ENCODE measurements around the gene EPB41L5. TPM values are rescaled to one million over a fixed set of nuclear protein-coding genes. Genes with fewer than 3 reads are reported as not detected.

Gene EPB41L5
- total and polyA plus RNA-seq, 9 of the 15 experiments (the other 6 are each of a cell fraction or from before 2014, with no cell fraction given): 2.3 to 14.1 (median 8.2) TPM

DNA sequence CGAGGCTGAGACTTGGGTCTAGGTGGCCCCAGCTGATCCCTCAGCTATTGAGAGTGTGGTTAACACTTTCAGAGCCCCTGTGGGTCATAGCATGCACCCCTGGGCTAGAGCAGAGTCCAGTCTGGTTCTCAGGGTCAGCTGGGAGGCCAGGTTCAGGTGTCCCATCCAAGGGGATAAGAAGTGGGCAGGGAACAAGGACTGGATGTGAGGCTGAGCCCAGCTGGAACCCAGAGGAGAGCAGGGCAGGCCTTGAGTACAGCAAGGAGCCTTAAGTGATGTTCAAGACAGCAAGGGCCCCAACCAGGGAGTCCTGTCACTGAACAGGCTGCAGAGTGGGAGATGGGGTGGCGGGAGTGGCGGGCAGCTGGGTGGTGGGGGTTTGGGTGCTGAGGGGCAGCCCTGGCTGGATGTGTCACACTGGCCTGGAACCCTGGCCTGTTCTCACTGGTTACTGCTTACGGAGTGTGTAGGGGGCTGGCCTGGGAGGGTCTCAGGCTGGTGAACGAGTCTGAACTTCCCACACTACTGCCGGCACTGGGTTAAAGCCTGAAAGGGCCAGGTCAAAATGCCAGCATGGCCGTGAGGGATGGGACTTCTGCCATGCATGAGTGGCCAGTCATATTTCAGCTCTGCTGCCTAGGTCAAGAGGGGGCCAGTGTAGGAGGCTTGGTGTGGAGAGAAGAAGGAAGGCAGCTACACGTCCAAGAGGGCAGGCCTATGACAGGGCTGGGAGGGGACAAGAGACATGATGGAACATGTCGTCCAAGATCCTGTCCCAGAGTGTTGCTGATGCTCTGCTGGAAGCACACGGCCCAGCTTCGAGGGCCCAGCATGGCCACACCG lies 196.8 kb downstream of the EPB41L5 start:
- 9% methylated on average over 10 of the region's 12 CpGs for WGBS (ENCODE audit: insufficient coverage, low coverage, missing lambda C conversion rate)
- intact Hi-C loops (cut with micrococcal nuclease) (no loop called here), in situ Hi-C loops (cut with MboI) (loop anchor here (5.0 kb wide), 1 partner anchor 83 kb away; no protein-coding TSS in a partner anchor)
- no peak overlapping the region for H3K27ac ChIP-seq (ENCODE audit: extremely low read depth, low read depth, low read length)
- H3K9ac ChIP-seq (ENCODE audit: insufficient read depth in 1 of 2, low read depth in 2 of 2, low read length in 2 of 2): no peak overlapping the region
- POLR2A ChIA-PET: interaction anchor here (0.6 to 1.9 kb wide), 2 partner anchors 10 to 89 kb away, joined by 4 to 6 read pairs; no protein-coding TSS in a partner anchor
- peaks cover 0 to 11% of the 10 kb centered on the region in 2 experiments; a peak in 2 of 5 replicates for H3K27me3 ChIP-seq (ENCODE audit: control insufficient read depth in 2 of 2, insufficient read depth in 2 of 2, low read length in 2 of 2)
- ATAC-seq (no peak; the same call in 2 of the 3 replicates), DNase-seq (ENCODE audit: extremely low read depth in 1 of 4, low spot score in 3 of 4) (no peak), FAIRE-seq (no peak)
- H3K4me1 ChIP-seq (replicated peaks in 1 of 2; ENCODE audit: control insufficient read depth in 2 of 2, insufficient read depth in 2 of 2, low read length in 2 of 2): peaks cover 0 to 3% of the 10 kb centered on the region in 2 experiments; a peak in 1 of 5 replicates
- 0 out of 2 replicates have a peak, but pooled peaks cover 5% of the 10 kb centered on the region for H4K20me1 ChIP-seq (replicated peaks; ENCODE audit: control insufficient read depth, insufficient read depth, low read length)
- H3K36me3 ChIP-seq (ENCODE audit: control insufficient read depth, insufficient read depth, low read length): no peaks in the 10 kb centered on the region
- H3K79me2 ChIP-seq (ENCODE audit: control insufficient read depth, insufficient read depth, low read length): no peaks in the 10 kb centered on the region
- H3K4me3 ChIP-seq: no peak overlapping the region
- no peak overlapping the region for H2AFZ ChIP-seq (ENCODE audit: low read depth, low read length)
- no peak overlapping the region for H3K4me2 ChIP-seq (ENCODE audit: insufficient read depth, low read length)
- BruUV-seq (replicated peaks): no TSS peak
- CTCF ChIA-PET (ENCODE audit: low intra/inter-chr PET ratio): no interaction called here
- H3K9me3 ChIP-seq (replicated peaks; ENCODE audit: control insufficient read depth, insufficient read depth, low read depth, low read length): no peaks in the 10 kb centered on the region
- no peaks in the 10 kb centered on the region for H3K9me1 ChIP-seq (ENCODE audit: control insufficient read depth, insufficient read depth, low read length)
- TF ChIP-seq BMI1 (IDR thresholded peaks at IDR 0.05; ENCODE audit: low read length) (no peak), NCOA4 (IDR thresholded peaks at IDR 0.05; ENCODE audit: partially characterized antibody) (no peak), NR1H2 (CRISPR knock-in tag; IDR thresholded peaks at IDR 0.05) (no peak), TEAD4 (IDR thresholded peaks at IDR 0.05; ENCODE audit: low read length) (no peak), TEAD4 (CRISPR knock-in tag; IDR thresholded peaks at IDR 0.05; ENCODE audit: borderline replicate concordance) (no peak), FOXK2 (conservative IDR thresholded peaks at IDR 0.05 in 1 of 2, IDR thresholded peaks at IDR 0.05 in 1 of 2; ENCODE audit: low read depth in 2 of 2) (no peak), EP300 (IDR thresholded peaks at IDR 0.05; ENCODE audit: low read length) (no peak), KDM4B (IDR thresholded peaks at IDR 0.05; ENCODE audit: borderline replicate concordance in 2 of 2, low read depth in 1 of 2) (no peak), ZNF354B (CRISPR knock-in tag; IDR thresholded peaks at IDR 0.05) (no peak), NR2C2 (CRISPR knock-in tag; IDR thresholded peaks at IDR 0.05) (no peak), NR2C2 (tag; IDR thresholded peaks at IDR 0.05) (no peak)
- TF ChIP-seq, protein P1, sequence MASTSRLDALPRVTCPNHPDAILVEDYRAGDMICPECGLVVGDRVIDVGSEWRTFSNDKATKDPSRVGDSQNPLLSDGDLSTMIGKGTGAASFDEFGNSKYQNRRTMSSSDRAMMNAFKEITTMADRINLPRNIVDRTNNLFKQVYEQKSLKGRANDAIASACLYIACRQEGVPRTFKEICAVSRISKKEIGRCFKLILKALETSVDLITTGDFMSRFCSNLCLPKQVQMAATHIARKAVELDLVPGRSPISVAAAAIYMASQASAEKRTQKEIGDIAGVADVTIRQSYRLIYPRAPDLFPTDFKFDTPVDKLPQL (IDR thresholded peaks at IDR 0.05; ENCODE audit: extremely low read depth, insufficient read length): no peak
- TF ChIP-seq, protein P2, sequence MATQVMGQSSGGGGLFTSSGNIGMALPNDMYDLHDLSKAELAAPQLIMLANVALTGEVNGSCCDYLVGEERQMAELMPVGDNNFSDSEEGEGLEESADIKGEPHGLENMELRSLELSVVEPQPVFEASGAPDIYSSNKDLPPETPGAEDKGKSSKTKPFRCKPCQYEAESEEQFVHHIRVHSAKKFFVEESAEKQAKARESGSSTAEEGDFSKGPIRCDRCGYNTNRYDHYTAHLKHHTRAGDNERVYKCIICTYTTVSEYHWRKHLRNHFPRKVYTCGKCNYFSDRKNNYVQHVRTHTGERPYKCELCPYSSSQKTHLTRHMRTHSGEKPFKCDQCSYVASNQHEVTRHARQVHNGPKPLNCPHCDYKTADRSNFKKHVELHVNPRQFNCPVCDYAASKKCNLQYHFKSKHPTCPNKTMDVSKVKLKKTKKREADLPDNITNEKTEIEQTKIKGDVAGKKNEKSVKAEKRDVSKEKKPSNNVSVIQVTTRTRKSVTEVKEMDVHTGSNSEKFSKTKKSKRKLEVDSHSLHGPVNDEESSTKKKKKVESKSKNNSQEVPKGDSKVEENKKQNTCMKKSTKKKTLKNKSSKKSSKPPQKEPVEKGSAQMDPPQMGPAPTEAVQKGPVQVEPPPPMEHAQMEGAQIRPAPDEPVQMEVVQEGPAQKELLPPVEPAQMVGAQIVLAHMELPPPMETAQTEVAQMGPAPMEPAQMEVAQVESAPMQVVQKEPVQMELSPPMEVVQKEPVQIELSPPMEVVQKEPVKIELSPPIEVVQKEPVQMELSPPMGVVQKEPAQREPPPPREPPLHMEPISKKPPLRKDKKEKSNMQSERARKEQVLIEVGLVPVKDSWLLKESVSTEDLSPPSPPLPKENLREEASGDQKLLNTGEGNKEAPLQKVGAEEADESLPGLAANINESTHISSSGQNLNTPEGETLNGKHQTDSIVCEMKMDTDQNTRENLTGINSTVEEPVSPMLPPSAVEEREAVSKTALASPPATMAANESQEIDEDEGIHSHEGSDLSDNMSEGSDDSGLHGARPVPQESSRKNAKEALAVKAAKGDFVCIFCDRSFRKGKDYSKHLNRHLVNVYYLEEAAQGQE (IDR thresholded peaks at IDR 0.05; ENCODE audit: borderline replicate concordance): no peak
- TF ChIP-seq, protein P2 (CRISPR knock-in tag; IDR thresholded peaks at IDR 0.05; ENCODE audit: low read depth): no peak
